GM06990 (cell line): Measurements from ENCODE around the gene TANC2.

Experiments used
- DNase-seq: peaks from one replicate; pipeline ENCODE4 v3.0.0-alpha.2; 2011; ENCODE audit not compliant: insufficient read length; ENCODE audit errors: extremely low read depth
- H3K27me3 ChIP-seq: replicated peaks from 2 replicates; pipeline ENCODE4 v1.6.0; 2011; ENCODE audit warnings: low read length; ENCODE audit not compliant: control insufficient read depth, insufficient read depth
- H3K36me3 ChIP-seq: 2 replicates; pipeline ENCODE4 v1.5.1; 2011; ENCODE audit warnings: low read length; ENCODE audit not compliant: control insufficient read depth, insufficient read depth
- H3K4me3 ChIP-seq: replicated peaks from 2 replicates; pipeline ENCODE4 v1.5.1; 2011; ENCODE audit warnings: low read depth, mild to moderate bottlenecking, control low read depth, low read length
- TF ChIP-seq, protein P1 (sequence below): IDR thresholded peaks from 2 replicates; pipeline ENCODE4 v1.5.1; 2011; ENCODE audit warnings: low read length, control low read depth, mild to moderate bottlenecking, inconsistent platforms; ENCODE audit not compliant: insufficient read depth, poor library complexity, severe bottlenecking

Gene TANC2

GRCh38 chr17:62948370-62948769, 17.7 kb upstream of the TANC2 start:
- no peaks in the 10 kb centered on the region for H3K27me3 ChIP-seq
- H3K36me3 ChIP-seq = no peaks in the 10 kb centered on the region
- DNase-seq = no peak
- H3K4me3 ChIP-seq = no peak overlapping the region
- TF ChIP-seq, protein P1, sequence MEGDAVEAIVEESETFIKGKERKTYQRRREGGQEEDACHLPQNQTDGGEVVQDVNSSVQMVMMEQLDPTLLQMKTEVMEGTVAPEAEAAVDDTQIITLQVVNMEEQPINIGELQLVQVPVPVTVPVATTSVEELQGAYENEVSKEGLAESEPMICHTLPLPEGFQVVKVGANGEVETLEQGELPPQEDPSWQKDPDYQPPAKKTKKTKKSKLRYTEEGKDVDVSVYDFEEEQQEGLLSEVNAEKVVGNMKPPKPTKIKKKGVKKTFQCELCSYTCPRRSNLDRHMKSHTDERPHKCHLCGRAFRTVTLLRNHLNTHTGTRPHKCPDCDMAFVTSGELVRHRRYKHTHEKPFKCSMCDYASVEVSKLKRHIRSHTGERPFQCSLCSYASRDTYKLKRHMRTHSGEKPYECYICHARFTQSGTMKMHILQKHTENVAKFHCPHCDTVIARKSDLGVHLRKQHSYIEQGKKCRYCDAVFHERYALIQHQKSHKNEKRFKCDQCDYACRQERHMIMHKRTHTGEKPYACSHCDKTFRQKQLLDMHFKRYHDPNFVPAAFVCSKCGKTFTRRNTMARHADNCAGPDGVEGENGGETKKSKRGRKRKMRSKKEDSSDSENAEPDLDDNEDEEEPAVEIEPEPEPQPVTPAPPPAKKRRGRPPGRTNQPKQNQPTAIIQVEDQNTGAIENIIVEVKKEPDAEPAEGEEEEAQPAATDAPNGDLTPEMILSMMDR = no peak

- TF ChIP-seq, protein P1 = no peak
- no peaks in the 10 kb centered on the region for H3K27me3 ChIP-seq
- H3K4me3 ChIP-seq = no peak overlapping the region
- no peak for DNase-seq
- H3K36me3 ChIP-seq = no peaks in the 10 kb centered on the region
Measured at GRCh38 chr17:62949036-62949435, 17.0 kb upstream of the TANC2 start.

GRCh38 chr17:62950067-62950466, 16.0 kb upstream of the TANC2 start:
- Histone ChIP-seq H3K27me3 (no peaks in the 10 kb centered on the region), H3K4me3 (no peak overlapping the region), H3K36me3 (no peaks in the 10 kb centered on the region)
- DNase-seq = no peak
- TF ChIP-seq, protein P1 = no peak

- no peak overlapping the region for H3K4me3 ChIP-seq
- TF ChIP-seq, protein P1 = no peak
- H3K27me3 ChIP-seq = no peaks in the 10 kb centered on the region
- no peaks in the 10 kb centered on the region for H3K36me3 ChIP-seq
- no peak for DNase-seq
Measured at GRCh38 chr17:62955841-62956352, 10.1 kb upstream of the TANC2 start.

DNA sequence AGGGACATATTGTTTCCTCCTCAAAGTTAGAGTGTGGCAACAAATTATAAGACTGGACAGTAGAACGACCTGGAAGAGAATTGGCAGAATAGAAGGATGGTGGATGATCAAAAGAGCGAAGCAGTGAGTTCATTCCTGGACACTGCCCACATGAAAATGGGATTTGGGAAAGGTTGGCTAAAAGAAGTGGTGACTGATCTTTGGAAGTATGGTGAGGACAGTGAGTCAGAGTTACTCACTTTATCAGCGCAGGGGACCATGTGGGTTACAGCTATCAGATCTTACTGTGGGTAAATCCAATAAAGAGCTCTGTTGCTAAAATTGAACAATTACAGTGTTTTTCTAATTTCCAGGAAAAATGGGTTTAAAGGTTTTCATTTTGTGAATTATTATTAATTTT, 2.7 kb upstream of the TANC2 start:
- TF ChIP-seq, protein P1 = no peak
- Histone ChIP-seq H3K36me3 (no peaks in the 10 kb centered on the region), H3K27me3 (no peaks in the 10 kb centered on the region; the same call in 1 of the 2 replicates), H3K4me3 (no peak overlapping the region)
- no peak for DNase-seq

DNA sequence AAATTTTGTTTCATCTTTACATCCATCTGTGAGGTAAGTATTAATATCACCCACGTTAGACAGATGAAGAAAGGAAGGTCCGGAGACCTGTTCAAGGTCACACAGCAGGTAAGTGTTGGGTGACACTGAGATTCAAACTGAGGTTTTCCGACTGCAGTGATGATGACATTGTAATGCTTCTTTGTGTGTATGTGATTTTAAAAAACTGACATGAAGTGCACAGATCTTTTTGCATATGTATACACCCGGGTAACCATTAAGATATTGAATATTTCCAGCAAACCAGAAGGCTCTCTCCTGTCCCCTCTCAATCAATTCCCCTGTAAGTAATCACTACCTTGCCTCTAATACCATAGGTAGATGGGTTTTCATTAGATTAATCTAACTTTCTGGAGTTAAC, 1.5 kb upstream of the TANC2 start:
- Histone ChIP-seq H3K4me3 (no peak overlapping the region), H3K27me3 (no peaks in the 10 kb centered on the region; the same call in 1 of the 2 replicates), H3K36me3 (no peaks in the 10 kb centered on the region)
- TF ChIP-seq, protein P1 = no peak
- DNase-seq = no peak
